Keratinocyte (primary cell): ENCODE results near the gene SGK2. TPM values are rescaled to one million over a fixed set of nuclear protein-coding genes. Genes with fewer than 3 reads are reported as not detected.

Experiments used
- DNase-seq: peaks from one replicate; pipeline ENCODE4 v3.0.0-alpha.2; 2011; ENCODE audit warnings: low read depth, missing footprints, low spot score
- FAIRE-seq: peaks from 2 replicates; lab custom pipeline; 2011; peaks lifted over from hg19 to GRCh38; lab: Jason Lieb, UNC
- H2AFZ ChIP-seq: 2 replicates; pipeline ENCODE4 v1.6.0; 2012; ENCODE audit warnings: low read length, control low read depth, inconsistent platforms; ENCODE audit not compliant: control insufficient read depth
- H3K27ac ChIP-seq: 2 replicates; pipeline ENCODE4 v1.5.1; 2011; ENCODE audit warnings: low read length; ENCODE audit not compliant: control insufficient read depth, insufficient read depth
- H3K27me3 ChIP-seq: 3 replicates; pipeline ENCODE4 v1.6.0; 2011; ENCODE audit warnings: low read length; ENCODE audit not compliant: control insufficient read depth, insufficient read depth; ENCODE audit errors: extremely low read depth
- H3K36me3 ChIP-seq, 2 experiments: 2 replicates in 1 of 2; 3 replicates in 1 of 2; pipeline ENCODE4 v1.5.1; 2011; ENCODE audit warnings: low read length in 2 of 2, mild to moderate bottlenecking in 1 of 2; ENCODE audit not compliant: control insufficient read depth in 2 of 2, insufficient read depth in 2 of 2; ENCODE audit errors: extremely low read depth in 1 of 2
- H3K4me1 ChIP-seq: 3 replicates; pipeline ENCODE4 v1.5.1; 2011; ENCODE audit warnings: low read length; ENCODE audit not compliant: control insufficient read depth, insufficient read depth; ENCODE audit errors: extremely low read depth
- H3K4me2 ChIP-seq: 3 replicates; pipeline ENCODE4 v1.6.0; 2011; ENCODE audit warnings: low read depth, low read length; ENCODE audit not compliant: control insufficient read depth, insufficient read depth; ENCODE audit errors: extremely low read depth
- H3K4me3 ChIP-seq, 3 experiments: fragments of 200-600 bp in 1 of 3; sonication (generic) in 1 of 3; 2 replicates in 2 of 3; 3 replicates in 1 of 3; pipeline ENCODE4 v1.5.1; 2011 to 2016; ENCODE audit warnings: low read length in 3 of 3, mild to moderate bottlenecking in 3 of 3, control low read depth in 2 of 3, inconsistent platforms in 1 of 3, low read depth in 1 of 3, mixed read lengths in 1 of 3, mixed run types in 1 of 3, moderate library complexity in 1 of 3; ENCODE audit not compliant: control insufficient read depth in 2 of 3, insufficient read depth in 2 of 3; ENCODE audit errors: extremely low read depth in 1 of 3
- H3K79me2 ChIP-seq: 2 replicates; pipeline ENCODE4 v1.6.0; 2012; ENCODE audit warnings: low read length; ENCODE audit not compliant: control insufficient read depth, insufficient read depth
- H3K9ac ChIP-seq: 3 replicates; pipeline ENCODE4 v1.6.0; 2011; ENCODE audit warnings: low read length; ENCODE audit not compliant: control insufficient read depth, insufficient read depth; ENCODE audit errors: extremely low read depth
- H3K9me1 ChIP-seq: 3 replicates; pipeline ENCODE4 v1.6.0; 2011; ENCODE audit warnings: low read length; ENCODE audit not compliant: control insufficient read depth, insufficient read depth; ENCODE audit errors: extremely low read depth
- H3K9me3 ChIP-seq: 2 replicates; pipeline ENCODE4 v1.5.1; 2012; ENCODE audit warnings: low read depth, low read length; ENCODE audit not compliant: control insufficient read depth
- H4K20me1 ChIP-seq: 3 replicates; pipeline ENCODE4 v1.6.0; 2011; ENCODE audit warnings: low read length; ENCODE audit not compliant: control insufficient read depth, insufficient read depth; ENCODE audit errors: extremely low read depth
- CTCF ChIP-seq, 3 experiments: IDR thresholded peaks in 1 of 3; conservative IDR thresholded peaks in 1 of 3; optimal IDR thresholded peaks in 1 of 3; 2 replicates in 2 of 3; 3 replicates in 1 of 3; pipeline versions ENCODE3 to v1.5.1; 2011; ENCODE audit warnings: low read length in 3 of 3, mild to moderate bottlenecking in 3 of 3, moderate library complexity in 2 of 3, control low read depth in 1 of 3, inconsistent platforms in 1 of 3; ENCODE audit not compliant: insufficient read depth in 2 of 3; ENCODE audit errors: extremely low read depth in 1 of 3
- EZH2 ChIP-seq: IDR thresholded peaks from one replicate; pipeline ENCODE4 v1.6.1; 2012; ENCODE audit warnings: inconsistent platforms, mild to moderate bottlenecking, low read length, moderate library complexity
- dilution Hi-C: fragments of 300-500 bp; cut with MboI; formaldehyde crosslinking; loops from one replicate; pipeline ENCODE4 v1.7.0; 2020; ENCODE audit warnings: low sequenced_read_pairs; ENCODE audit not compliant: extremely low pct_ligation_motif_present
- polyA plus RNA-seq, 5 experiments: library from polyadenylated mRNA; depleted of rRNA in 3 of 5; stranded (reverse) in 3 of 5; stranded (forward) in 1 of 5; unstranded in 1 of 5; fragments of >200 nt; gene quantifications; 1 replicate in 1 of 5; 2 replicates in 3 of 5; 3 replicates in 1 of 5; pipeline versions ENCODE4 v1.2.1 to v1.2.3, GENCODE V29; 2011 to 2012; ENCODE audit warnings: missing spikeins in 2 of 5, low read depth in 1 of 5, low replicate concordance in 1 of 5

The SGK2 gene
- polyA plus RNA-seq, 1 donor (not counting 4 experiments of a cell fraction or from before 2014, with no cell fraction given) = 0.12 TPM

- Histone ChIP-seq H3K4me3 (no peak overlapping the region), H3K9me3 (no peaks in the 10 kb centered on the region), H3K4me1 (no peaks in the 10 kb centered on the region), H3K4me2 (no peak overlapping the region), H3K27ac (no peak overlapping the region), H3K79me2 (no peaks in the 10 kb centered on the region), H4K20me1 (no peaks in the 10 kb centered on the region), H2AFZ (no peak overlapping the region), H3K27me3 (no peaks in the 10 kb centered on the region), H3K36me3 (peaks cover 2 to 8% of the 10 kb centered on the region in 2 experiments), H3K9ac (no peak overlapping the region), H3K9me1 (no peaks in the 10 kb centered on the region)
- dilution Hi-C loops = no loop called here
- DNase-seq (no peak), FAIRE-seq (no peak)
- TF ChIP-seq EZH2 (no peak), CTCF (optimal IDR thresholded peaks at IDR 0.05 in 1 of 3, IDR thresholded peaks at IDR 0.05 in 1 of 3, conservative IDR thresholded peaks at IDR 0.05 in 1 of 3; ENCODE audit: extremely low read depth in 1 of 3, insufficient read depth in 2 of 3, low read length in 3 of 3) (no peak)
Measured at GRCh38 chr20:43631598-43631997, 72.8 kb downstream of the SGK2 start.

Other genes starting within 250 kb of the SGK2 start
- 90.3 to 132 TPM (median 128 TPM) in 3 replicates for gene SRSF6, start 101.1 kb upstream of the SGK2 start, polyA plus RNA-seq
- 3.1 to 7.7 TPM (median 5.0 TPM) in 3 replicates for gene L3MBTL1, start 51.3 kb upstream of the SGK2 start, polyA plus RNA-seq
- gene IFT52, start 31.9 kb downstream of the SGK2 start, polyA plus RNA-seq = 21.2 to 22.8 TPM (median 21.2 TPM) in 3 replicates
- gene MYBL2, start 108.1 kb downstream of the SGK2 start, polyA plus RNA-seq = 0.73 to 5.6 TPM (median 4.0 TPM) in 3 replicates
- not detected in 3 replicates for gene GTSF1L, start 168.0 kb downstream of the SGK2 start, polyA plus RNA-seq